Activated CD8-positive, alpha-beta memory T cell treated with anti-CD3 and anti-CD28 coated beads, Interleukin-2, amount 10 ng/mL, durations not matched to agents 7 days and 5 days (primary cell): ENCODE data around the gene PRR16. TPM values are rescaled to one million over a fixed set of nuclear protein-coding genes. Genes with fewer than 3 reads are reported as not detected.

ENCODE experiments used
- ATAC-seq: fragments of 150-1000 bp; cut with Tn5 transposase; one replicate; pipeline ENCODE4 v1.10.0; 2021; ENCODE audit warnings: moderate library complexity
- CTCF ChIA-PET: fragments of 350-600 bp; sonication (Branson Sonifier 250); formaldehyde crosslinking; loops from one replicate; lab custom pipeline; 2021; ENCODE audit warnings: antibody characterized with exemption; lab: Charles Lee
- DNase-seq: peaks from one replicate; pipeline ENCODE4 v3.0.0-alpha.2; 2020
- H3K27ac Mint-ChIP-seq: one replicate; pipeline ENCODE4 v1.8.0; 2021; ENCODE audit warnings: mild to moderate bottlenecking, mixed read lengths
- H3K27me3 Mint-ChIP-seq: one replicate; pipeline ENCODE4 v1.8.0; 2021; ENCODE audit warnings: mixed read lengths
- H3K36me3 Mint-ChIP-seq: one replicate; pipeline ENCODE4 v1.8.0; 2021; ENCODE audit warnings: mild to moderate bottlenecking, mixed read lengths
- H3K4me1 Mint-ChIP-seq: one replicate; pipeline ENCODE4 v1.8.0; 2021; ENCODE audit warnings: mixed read lengths
- H3K4me3 Mint-ChIP-seq: one replicate; pipeline ENCODE4 v1.8.0; 2021; ENCODE audit warnings: mild to moderate bottlenecking, moderate library complexity, mixed read lengths
- H3K9me3 Mint-ChIP-seq: one replicate; pipeline ENCODE4 v1.8.0; 2022; ENCODE audit warnings: low read depth, mixed read lengths
- total RNA-seq, 2 experiments: library from RNA; stranded (reverse); gene quantifications; one replicate each; pipeline ENCODE4 v1.2.3, GENCODE V29; 2021

The PRR16 gene
- total RNA-seq, 2 experiments from 2014 or later, result not detected

DNA sequence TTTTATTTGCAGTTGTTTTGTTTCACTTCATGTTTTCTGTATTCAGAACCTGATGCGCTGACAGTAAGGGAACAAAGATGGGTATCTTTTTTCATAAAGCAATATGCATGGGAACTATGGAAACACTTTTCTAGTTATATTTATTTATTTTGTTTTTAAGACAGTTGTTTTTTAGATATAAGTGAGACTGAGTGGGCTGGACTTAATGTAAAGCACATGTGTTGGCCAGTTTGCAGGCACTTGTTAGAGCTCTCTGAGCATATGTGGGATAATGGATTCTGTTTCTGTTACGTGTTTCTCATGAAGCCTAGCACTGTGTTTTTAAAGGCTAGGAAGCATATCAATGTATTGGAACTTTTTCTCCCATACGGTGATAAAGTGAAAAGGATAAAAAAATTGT lies 164.1 kb downstream of the PRR16 start:
- CTCF ChIA-PET, result no interaction called here
- peaks cover 13% of the 10 kb centered on the region for H3K9me3 Mint-ChIP-seq
- H3K4me3 Mint-ChIP-seq, result no peak overlapping the region
- ATAC-seq (no peak), DNase-seq (no peak)
- no peaks in the 10 kb centered on the region for H3K4me1 Mint-ChIP-seq
- no peaks in the 10 kb centered on the region for H3K36me3 Mint-ChIP-seq
- no peak overlapping the region for H3K27ac Mint-ChIP-seq
- no peaks in the 10 kb centered on the region for H3K27me3 Mint-ChIP-seq

DNA sequence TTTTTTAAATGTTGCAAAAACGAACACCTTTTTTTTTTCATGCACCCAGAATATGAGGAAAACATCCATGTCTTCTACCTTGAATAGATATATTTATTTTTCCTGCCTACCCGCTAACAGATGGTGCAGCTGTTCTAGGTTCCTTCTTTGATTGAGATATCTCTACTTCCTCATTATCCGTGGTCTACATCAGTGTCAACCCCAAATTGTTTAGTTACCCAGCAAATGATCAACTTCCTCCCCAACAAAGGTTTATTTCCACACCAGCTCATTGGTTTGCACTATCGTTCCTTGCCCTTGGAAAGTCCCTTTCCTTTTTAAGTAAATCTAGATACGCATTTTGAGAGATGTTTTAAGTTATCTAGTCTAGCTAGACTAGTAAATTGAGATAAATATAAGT lies 166.4 kb downstream of the PRR16 start:
- Mint-ChIP-seq H3K9me3 (peaks cover 10% of the 10 kb centered on the region), H3K4me3 (no peak overlapping the region), H3K36me3 (no peaks in the 10 kb centered on the region), H3K4me1 (no peaks in the 10 kb centered on the region), H3K27me3 (no peaks in the 10 kb centered on the region), H3K27ac (no peak overlapping the region)
- ATAC-seq (no peak), DNase-seq (no peak)
- CTCF ChIA-PET, result no interaction called here

DNA sequence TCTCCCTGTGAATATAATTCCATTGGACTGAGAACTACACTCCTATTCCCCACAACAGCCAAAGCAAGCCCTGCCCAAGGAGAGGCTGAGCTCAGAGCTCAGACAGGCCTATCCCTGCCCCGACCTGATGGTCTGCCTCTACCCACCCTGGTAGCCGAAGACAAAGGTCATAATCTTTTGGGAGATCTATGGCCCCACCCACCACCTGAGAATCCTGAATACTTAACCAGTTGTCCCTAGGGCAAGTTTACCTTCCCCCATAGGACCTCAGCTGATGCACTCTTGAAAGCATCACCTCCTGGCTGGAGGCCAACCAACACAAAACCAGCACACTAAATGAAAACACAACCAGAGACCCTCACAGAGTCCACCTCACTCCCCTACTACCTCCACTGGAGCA lies 167.5 kb downstream of the PRR16 start:
- no peaks in the 10 kb centered on the region for H3K4me1 Mint-ChIP-seq
- H3K36me3 Mint-ChIP-seq, result no peaks in the 10 kb centered on the region
- ATAC-seq (no peak), DNase-seq (no peak)
- H3K27me3 Mint-ChIP-seq, result no peaks in the 10 kb centered on the region
- no peak overlapping the region for H3K27ac Mint-ChIP-seq
- H3K4me3 Mint-ChIP-seq, result no peak overlapping the region
- CTCF ChIA-PET, result no interaction called here
- peaks cover 12% of the 10 kb centered on the region for H3K9me3 Mint-ChIP-seq

DNA sequence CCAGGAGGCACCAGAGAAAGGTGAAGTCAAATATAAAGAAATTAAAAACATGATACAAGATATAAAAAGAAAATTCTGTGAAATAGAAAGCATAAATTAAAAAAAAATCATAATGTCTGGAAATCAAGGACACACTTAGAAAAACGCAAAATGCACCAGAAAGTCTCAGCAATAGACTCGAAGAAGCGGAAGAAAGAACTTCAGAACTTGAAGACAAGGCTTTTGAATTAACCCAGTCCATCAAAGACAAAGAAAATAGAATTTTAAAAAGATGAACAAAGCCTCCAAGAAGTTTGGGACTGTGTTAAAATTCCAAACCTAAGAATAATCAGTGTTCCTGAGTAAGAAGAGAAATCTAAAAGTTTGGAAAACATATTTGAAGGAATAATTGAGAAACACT lies 168.3 kb downstream of the PRR16 start:
- H3K4me3 Mint-ChIP-seq, result no peak overlapping the region

DNA sequence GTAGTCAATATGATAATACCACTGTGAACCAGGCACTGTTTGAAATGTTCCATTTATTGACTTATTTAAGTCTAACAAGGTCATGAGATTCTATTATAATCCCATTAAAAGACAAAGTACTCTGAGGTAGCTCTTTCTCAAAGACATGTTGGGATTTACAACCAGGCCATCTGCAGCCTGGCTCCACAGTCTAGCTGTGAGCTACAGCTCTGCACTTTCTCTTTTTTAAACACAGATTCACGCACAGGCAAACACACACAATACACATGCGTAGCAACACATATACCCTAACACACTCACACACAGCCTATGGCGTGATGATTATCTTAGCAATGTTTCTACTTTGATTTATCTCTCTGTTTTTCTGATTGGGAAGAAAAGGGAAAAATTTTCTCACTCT lies 174.3 kb downstream of the PRR16 start:
- ATAC-seq (no peak), DNase-seq (no peak)
- Mint-ChIP-seq H3K4me3 (no peak overlapping the region), H3K9me3 (peaks cover 6% of the 10 kb centered on the region), H3K27ac (no peak overlapping the region), H3K36me3 (no peaks in the 10 kb centered on the region), H3K27me3 (no peaks in the 10 kb centered on the region), H3K4me1 (no peaks in the 10 kb centered on the region)
- CTCF ChIA-PET, result no interaction called here

More for the DNA sequence above, 168.3 kb downstream of the PRR16 start:
- H3K4me1 Mint-ChIP-seq, result no peaks in the 10 kb centered on the region
- H3K27ac Mint-ChIP-seq, result no peak overlapping the region
- CTCF ChIA-PET, result no interaction called here
- peaks cover 12% of the 10 kb centered on the region for H3K9me3 Mint-ChIP-seq
- no peaks in the 10 kb centered on the region for H3K27me3 Mint-ChIP-seq
- ATAC-seq (no peak), DNase-seq (no peak)
- H3K36me3 Mint-ChIP-seq, result no peaks in the 10 kb centered on the region

DNA sequence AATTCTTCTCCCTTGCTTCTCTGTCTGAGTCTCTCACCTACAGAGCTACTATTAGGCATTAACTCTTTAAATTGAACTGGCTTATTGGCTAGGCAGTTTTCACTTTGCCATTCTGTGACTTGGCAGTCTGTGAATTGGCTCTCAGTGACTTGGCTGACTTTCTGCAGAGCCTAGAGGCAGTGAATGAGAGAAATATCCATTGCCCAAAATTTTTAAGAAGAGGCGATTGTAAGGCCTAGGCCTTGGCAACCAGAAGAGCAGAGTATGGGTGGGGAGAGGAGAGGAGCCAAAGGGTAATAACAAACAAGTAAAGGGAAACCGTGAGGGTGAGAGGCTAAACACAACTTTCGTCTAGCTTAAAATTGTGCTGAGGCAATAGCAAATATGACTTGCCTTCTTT lies 176.7 kb downstream of the PRR16 start:
- peaks cover 6% of the 10 kb centered on the region for H3K9me3 Mint-ChIP-seq
- CTCF ChIA-PET, result no interaction called here

DNA sequence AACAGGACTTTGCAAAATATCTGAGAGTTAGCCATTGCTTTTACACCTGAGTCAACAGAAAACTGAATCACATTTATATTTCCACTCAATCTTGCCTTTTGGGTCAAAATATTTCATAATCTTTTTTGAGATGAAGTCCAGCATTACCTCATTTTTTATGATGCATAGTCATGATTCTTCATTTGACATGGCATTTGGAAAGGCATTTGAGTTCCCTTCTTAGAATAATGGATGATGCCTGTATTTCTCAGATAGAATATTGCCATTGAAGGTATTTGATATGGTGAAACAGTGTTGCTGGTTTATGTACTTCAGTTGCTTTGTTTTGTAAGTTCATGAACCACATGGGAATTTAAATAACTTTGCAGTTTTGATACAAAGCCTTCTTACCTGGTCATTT lies 180.4 kb downstream of the PRR16 start:
- DNase-seq (no peak), ATAC-seq (no peak)
- Mint-ChIP-seq H3K27ac (no peak overlapping the region), H3K4me3 (no peak overlapping the region), H3K4me1 (no peaks in the 10 kb centered on the region), H3K9me3 (peaks cover 2% of the 10 kb centered on the region), H3K27me3 (no peaks in the 10 kb centered on the region), H3K36me3 (no peaks in the 10 kb centered on the region)
- CTCF ChIA-PET, result no interaction called here

More for the DNA sequence above, 176.7 kb downstream of the PRR16 start:
- H3K27ac Mint-ChIP-seq, result no peak overlapping the region
- H3K4me1 Mint-ChIP-seq, result no peaks in the 10 kb centered on the region
- no peak for DNase-seq
- H3K36me3 Mint-ChIP-seq, result no peaks in the 10 kb centered on the region
- H3K27me3 Mint-ChIP-seq, result no peaks in the 10 kb centered on the region
- no peak for ATAC-seq
- no peak overlapping the region for H3K4me3 Mint-ChIP-seq

DNA sequence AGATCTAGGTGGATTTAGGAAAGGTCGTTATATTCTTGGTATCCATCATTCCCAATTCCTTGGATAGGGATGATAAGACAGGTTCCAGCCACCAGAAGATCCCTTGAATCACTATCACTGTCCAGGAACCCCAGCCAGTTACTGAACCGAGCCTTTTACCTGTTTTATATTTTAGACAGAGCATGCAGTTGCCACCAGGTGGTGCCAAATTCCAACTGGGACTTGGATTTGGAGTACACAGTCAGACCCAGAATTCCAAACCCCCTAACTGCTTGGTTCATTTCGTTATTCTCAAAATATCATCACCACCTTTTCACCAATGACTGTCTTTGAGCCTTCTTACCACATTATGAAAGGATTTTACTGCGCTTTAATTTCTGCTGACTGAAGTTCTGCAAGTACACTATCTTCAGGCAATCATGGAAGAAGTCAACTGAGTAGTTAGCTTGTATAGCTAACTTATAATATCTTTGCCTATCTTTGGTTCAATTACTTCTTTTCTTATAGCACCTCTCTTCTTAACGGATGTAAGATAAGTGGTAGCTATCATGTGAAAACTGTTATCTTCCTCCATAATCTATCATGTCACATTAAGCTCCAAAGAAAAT lies 191.8 kb downstream of the PRR16 start:
- CTCF ChIA-PET, result no interaction called here
- Mint-ChIP-seq H3K36me3 (no peaks in the 10 kb centered on the region), H3K4me3 (no peak overlapping the region), H3K27ac (no peak overlapping the region), H3K9me3 (peaks cover 5% of the 10 kb centered on the region), H3K4me1 (no peaks in the 10 kb centered on the region), H3K27me3 (no peaks in the 10 kb centered on the region)
- no peak for DNase-seq
- no peak for ATAC-seq

DNA sequence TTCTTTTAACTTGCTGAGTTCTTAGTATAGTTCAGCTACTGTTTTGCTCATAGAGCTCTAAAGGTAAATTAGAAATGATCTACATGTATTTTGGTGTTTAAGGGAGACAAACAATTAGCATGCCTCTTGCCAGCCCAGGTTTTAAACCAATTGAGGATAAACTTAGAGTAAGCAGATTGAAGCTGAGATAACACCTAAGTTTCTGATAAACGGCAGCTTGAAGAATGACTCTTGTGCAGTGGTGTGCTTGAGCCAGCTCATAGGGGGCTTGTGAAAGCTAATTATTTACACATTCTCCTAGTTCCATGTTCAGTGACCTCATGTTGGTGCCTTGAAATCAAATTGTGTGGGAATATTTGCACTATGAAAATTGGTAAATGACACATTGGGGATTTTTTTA lies 193.0 kb downstream of the PRR16 start:
- Mint-ChIP-seq H3K4me1 (no peaks in the 10 kb centered on the region), H3K27me3 (no peaks in the 10 kb centered on the region), H3K27ac (no peak overlapping the region), H3K4me3 (no peak overlapping the region), H3K9me3 (peaks cover 5% of the 10 kb centered on the region), H3K36me3 (no peaks in the 10 kb centered on the region)
- DNase-seq (no peak), ATAC-seq (no peak)
- CTCF ChIA-PET, result no interaction called here

DNA sequence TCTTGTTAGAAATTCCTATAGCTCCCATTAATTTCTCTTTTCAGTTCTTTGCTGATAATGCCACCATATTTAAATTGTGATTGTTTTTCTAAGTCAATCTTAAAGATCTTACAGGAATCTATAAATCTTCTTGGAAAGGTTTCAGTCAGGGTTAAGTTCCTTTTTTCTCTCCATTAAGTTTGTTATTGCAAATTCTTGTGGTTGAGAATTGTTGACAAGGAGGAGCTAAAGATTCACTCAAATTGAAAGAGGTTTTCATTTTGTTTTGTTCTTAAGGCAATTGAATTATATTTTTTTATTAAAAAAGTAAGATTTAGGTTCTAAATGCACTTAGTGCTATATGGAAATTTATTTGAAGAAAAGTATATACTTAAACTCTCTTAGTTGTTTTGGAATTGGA lies 213.4 kb downstream of the PRR16 start:
- no peaks in the 10 kb centered on the region for H3K36me3 Mint-ChIP-seq
- no peak overlapping the region for H3K4me3 Mint-ChIP-seq
- H3K9me3 Mint-ChIP-seq, result peaks cover 2% of the 10 kb centered on the region
- no peak for DNase-seq
- H3K27ac Mint-ChIP-seq, result no peak overlapping the region
- no peaks in the 10 kb centered on the region for H3K4me1 Mint-ChIP-seq
- ATAC-seq, result no peak
- CTCF ChIA-PET, result no interaction called here
- H3K27me3 Mint-ChIP-seq, result no peaks in the 10 kb centered on the region

DNA sequence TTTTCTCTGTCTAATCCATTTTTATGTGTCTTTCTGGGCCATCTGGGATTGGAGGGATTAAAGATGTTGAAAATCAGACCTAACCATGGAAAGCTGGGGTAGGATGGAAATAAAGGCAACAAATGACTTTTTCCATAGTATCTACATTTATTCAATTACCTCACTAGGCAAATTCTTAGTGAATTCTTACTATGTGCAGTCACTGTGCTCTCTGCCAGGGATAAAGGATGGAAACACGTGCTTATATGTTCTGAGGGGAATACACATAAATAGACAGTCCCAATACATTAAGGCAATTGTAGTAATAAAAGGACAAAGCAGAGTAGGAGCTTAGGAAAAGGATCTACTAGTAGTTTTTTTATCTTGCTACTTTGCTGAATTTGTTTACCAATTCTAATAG lies 214.2 kb downstream of the PRR16 start:
- Mint-ChIP-seq H3K4me3 (no peak overlapping the region), H3K36me3 (no peaks in the 10 kb centered on the region), H3K9me3 (peaks cover 2% of the 10 kb centered on the region), H3K27ac (no peak overlapping the region), H3K27me3 (no peaks in the 10 kb centered on the region), H3K4me1 (no peaks in the 10 kb centered on the region)
- no peak for DNase-seq
- CTCF ChIA-PET, result no interaction called here
- no peak for ATAC-seq

DNA sequence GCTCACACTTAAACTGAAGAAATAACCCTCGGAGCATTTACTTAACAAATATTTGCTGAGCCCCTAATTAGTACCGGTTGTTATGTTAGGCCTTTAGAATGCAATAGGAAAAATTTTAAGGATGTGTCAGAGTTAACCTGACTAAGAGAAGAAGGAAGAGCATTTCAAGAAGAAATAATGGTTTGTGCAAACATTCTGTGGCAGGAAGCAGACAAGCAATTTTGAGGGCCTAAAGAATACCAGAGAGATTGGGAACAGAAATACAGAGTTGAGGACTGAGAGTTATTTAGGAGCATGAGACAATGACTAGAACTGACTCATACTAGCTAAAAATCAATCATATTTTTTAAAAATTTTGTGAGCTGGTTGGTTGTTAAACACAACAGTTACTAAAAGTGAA lies 218.8 kb downstream of the PRR16 start:
- H3K4me3 Mint-ChIP-seq, result no peak overlapping the region
- DNase-seq (no peak), ATAC-seq (no peak)
- CTCF ChIA-PET, result no interaction called here
- H3K36me3 Mint-ChIP-seq, result no peaks in the 10 kb centered on the region
- no peaks in the 10 kb centered on the region for H3K27me3 Mint-ChIP-seq
- H3K27ac Mint-ChIP-seq, result no peak overlapping the region
- H3K9me3 Mint-ChIP-seq, result peaks cover 2% of the 10 kb centered on the region
- no peaks in the 10 kb centered on the region for H3K4me1 Mint-ChIP-seq

DNA sequence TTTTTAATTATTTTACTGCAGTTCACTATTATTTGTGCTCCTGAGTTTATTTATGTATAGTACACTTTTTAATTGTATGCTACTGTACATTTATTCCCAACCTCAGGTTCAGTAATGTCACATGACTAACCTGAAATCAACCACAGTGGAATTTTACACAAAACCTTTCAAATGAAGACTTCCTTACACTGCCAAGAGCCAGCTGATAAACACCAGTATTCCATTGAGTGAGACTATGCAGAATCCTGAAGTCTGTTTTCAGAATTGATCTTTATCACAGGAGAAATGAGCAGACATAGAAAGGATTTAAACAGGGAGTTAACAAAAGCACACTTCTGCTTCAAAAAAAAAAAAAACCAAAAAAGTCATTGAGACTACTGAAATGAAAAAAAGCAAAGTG lies 219.5 kb downstream of the PRR16 start:
- ATAC-seq, result no peak
- no peaks in the 10 kb centered on the region for H3K4me1 Mint-ChIP-seq
- H3K9me3 Mint-ChIP-seq, result peaks cover 2% of the 10 kb centered on the region
- no peak for DNase-seq
- no peaks in the 10 kb centered on the region for H3K36me3 Mint-ChIP-seq
- no peak overlapping the region for H3K27ac Mint-ChIP-seq
- CTCF ChIA-PET, result no interaction called here
- H3K27me3 Mint-ChIP-seq, result no peaks in the 10 kb centered on the region
- H3K4me3 Mint-ChIP-seq, result no peak overlapping the region

DNA sequence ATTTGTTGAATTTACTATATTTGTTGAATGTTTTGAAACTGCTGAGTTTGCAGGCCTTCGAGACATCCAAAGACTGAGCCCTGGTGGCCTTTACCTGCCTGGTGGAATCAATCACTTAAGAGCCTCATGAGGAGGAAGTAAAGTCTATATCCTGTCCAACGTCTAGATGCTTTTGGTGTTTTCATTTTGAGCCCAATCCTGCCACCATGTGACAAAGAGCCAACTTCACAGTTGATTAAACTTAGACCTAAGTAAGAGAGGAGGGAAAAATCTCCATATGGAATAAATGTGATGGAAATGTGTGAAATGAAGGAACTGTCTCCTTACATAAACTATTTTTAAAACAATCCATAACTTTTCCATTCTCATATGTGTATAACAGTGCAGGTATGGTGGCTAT lies 220.1 kb downstream of the PRR16 start:
- Mint-ChIP-seq H3K9me3 (no peaks in the 10 kb centered on the region), H3K4me3 (no peak overlapping the region), H3K4me1 (no peaks in the 10 kb centered on the region), H3K36me3 (no peaks in the 10 kb centered on the region), H3K27me3 (no peaks in the 10 kb centered on the region), H3K27ac (no peak overlapping the region)
- ATAC-seq (no peak), DNase-seq (no peak)
- CTCF ChIA-PET, result no interaction called here
